GM19043 (cell line): ENCODE data around the gene UBE2L5.
A peak's percentile ranks its signal among the peaks of the same experiment; 100 is the strongest.

Source experiments
- ATAC-seq: cut with Tn5 transposase; IDR thresholded peaks from one replicate; pipeline ENCODE4 v1.9.1; 2021; ENCODE audit warnings: low read depth; ENCODE audit not compliant: unreplicated experiment

Gene UBE2L5

DNA sequence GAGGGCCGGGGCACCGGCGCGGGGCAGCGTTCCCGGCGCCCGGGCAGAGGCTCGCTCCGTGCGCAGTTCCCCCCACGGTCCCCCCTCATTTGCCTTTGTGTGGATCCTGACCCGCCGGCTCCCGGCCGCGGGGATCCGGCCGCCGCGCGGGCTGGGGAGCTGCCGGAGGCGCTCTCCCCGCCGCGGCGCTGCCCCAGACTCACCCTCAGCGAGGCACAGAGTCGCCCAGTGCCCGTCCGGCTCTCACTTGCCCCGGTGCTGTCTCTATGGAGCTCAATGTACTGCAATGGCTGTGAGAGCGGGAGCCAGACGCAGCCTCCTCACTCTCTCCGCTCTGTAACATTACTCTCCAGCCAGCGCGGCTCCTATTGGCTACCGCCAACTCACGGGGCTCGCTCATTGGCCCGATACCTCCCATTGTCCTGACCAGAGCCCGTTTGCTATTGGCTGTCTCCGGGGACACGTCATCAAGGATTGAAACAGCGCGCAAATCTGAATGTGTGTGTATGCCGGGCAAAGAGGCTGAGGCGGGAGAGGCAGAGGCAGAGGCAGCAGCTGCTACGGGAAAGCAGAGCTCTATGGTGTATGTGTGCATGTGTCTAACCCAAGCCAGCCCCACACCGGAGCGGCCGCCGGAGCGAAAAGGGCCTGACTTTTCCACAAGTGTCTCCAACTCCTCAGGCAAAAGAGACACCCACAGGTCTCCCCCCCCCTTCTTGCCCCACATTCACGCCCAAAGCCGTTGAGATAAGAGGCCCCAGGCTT is 43.5 kb downstream of the UBE2L5 start, which contains the start of gene HMGB1:
TSS of gene HMGB1 (minus strand) at position 344 of the 765 bp plus-strand sequence. CDS start 2,256 bp downstream, outside the sequence.
- peak; percentile 89 for ATAC-seq

DNA sequence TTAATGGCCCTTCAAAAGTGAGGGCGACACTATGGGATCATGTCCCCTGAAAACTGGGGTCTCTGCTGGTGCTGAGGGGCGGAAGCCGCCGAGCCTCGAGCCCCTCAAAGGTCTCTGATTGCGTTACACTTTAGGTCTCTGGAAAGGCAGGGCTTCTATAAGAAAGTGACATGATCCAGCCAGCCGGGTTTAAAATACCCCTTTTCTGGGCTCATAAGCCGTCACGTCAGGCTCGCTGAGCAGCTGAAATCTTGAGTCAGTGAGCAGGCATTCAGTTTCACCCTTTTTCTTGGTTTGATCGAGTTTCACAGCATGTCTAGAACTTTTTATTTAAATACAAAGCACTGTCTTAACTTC is 44.0 kb downstream of the UBE2L5 start:
- ATAC-seq = no peak

DNA sequence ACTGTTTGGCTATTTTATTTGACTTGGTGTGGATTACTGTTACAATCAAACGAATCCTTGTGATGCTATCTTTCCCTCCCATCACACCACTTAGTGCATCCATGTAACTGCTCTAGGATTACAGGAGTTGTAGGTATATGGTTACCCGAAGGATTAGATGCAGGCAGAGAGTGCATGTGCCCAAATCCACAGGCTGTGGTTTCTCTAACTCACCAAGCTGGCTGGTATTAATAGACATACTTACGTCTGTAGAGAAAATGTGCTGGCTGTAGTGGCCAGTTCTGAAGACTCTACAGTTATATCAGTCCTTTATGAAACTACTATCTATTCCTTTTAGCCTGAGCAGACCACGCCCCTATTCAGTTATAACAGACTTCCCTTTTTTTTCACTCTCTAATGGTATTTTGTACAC is 44.6 kb downstream of the UBE2L5 start:
- no peak for ATAC-seq

DNA sequence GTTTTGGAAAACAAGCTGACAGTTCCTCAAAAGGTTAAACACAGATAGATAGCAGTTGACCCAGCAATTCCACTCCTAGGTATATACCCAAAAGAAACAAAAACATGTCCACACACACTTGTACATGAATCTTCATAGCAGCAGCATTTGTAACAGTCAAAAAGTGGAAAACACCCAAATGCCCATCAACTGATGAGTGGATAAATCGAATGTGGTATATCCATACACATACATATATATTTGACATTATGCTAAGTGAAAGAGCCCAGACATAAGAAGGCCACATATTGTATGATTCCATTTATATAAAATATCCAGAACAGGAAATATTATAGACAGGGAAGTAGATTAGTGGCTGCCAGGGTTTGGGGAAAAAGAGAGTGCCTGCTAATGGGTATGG is 51.4 kb downstream of the UBE2L5 start:
- ATAC-seq = no peak

DNA sequence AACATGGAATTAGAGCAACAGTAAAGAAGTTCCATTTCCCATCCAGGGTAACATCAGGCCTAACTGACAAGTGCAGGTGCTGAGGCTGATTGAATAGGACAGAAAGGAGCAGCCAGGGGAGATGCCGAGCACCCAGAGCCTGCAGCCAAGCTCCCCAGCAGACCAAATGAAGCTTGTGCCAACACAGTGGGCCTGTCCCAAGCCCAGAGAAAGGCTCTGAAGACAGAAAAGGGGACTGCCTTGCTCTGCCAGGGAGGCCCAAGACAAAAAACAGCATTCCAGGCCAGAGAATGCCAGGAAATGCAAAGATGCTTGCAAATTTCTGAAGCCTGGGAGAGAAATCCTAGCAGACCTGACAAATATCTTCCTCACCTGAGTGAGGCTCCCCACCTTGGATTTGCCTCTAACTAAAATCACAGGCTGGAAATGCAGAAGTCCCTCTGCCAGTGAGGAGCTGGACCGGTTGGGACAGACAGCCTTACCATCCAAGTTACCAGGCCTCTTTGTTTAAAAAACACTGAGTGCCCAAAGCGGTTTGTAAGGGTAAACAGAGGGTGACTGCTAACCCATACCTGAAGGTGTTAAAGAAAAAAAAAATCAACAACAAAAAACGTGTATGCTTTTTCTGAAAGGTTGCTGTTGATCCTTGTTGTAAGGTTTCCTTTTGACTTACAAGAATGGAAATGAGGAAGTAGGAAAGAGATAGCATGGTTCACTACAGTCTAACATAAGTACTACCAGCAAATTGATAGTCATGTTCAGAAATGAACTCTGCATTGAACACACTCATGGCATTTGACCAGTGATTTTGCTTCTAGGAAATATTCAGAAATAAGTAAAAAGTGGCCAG is 55.3 kb downstream of the UBE2L5 start:
- peak; percentile 95 for ATAC-seq
